Measurements from ENCODE around the gene MYDGF.

MYDGF gene

DNA sequence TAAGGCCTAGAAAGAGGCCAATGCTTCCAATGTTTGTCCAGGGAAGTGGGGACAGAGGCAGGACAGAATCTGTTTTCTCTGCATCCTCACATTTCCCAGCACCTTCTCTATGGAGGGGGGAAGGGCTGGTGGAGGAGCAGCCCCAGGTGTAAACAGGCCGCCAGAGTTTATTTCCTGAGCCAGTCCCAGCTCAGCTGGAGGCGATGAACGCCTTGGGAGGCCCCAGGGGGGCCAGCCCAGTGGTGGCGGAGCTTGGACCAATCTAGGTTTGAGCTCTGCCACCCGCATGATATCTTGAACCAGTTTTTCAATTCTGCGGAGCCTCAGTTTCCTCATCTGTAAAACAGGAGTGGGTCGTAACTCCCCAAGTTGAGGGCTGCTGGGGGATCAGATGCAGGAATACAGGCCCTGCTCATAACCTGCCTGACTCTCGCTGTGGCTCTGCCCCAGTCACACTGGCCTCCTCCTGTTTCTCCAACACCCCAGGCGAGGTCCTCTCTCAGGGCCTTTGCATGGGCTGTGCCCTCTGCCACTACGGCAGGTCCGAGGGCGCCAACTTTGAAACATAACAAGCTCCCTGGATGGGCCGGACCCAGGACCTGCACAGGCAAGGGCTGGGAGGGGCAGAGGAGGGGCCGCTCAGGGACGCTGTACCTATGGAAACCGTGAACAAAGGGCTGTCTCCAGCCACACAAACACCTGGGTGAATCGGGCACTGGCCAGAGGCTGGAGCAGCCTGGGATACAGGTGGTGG lies 29.7 kb downstream of the MYDGF start:
- no peak for DNase-seq

DNA sequence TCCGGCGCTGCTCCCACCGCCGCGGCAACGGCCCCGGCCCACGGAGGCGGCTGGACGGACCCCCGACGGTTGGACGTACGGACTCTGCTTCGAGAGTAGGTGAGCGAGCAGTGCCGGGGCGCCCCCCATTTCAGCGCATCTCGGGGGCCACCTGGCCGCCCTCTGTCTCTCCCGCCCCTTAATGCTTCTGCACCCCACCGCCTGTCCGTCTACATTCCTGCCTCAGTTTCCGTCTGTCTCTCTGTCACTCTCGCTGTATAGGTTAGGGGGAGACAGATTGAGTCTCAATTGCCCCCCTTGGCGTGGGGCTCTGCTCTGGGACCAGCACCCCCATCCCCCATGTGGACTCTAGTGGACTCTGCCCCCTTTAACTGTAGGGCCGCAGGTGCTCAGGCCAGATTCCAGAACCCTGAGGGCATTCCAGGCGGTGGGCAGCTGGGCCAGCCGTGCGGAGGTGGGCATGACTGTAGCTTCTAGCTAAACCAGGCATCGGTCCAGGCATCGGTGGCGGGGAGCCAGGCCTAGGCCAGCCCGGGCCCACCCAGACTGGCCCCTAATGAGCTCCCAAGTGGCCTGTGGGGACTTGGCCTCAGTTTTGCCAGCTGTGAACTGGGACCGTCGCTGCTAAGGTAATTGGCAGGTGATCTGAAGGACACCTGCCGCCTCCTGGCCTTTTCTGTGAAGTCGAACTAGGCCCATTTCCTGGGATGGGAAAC lies 30.5 kb downstream of the MYDGF start:
- DNase-seq: no peak

DNA sequence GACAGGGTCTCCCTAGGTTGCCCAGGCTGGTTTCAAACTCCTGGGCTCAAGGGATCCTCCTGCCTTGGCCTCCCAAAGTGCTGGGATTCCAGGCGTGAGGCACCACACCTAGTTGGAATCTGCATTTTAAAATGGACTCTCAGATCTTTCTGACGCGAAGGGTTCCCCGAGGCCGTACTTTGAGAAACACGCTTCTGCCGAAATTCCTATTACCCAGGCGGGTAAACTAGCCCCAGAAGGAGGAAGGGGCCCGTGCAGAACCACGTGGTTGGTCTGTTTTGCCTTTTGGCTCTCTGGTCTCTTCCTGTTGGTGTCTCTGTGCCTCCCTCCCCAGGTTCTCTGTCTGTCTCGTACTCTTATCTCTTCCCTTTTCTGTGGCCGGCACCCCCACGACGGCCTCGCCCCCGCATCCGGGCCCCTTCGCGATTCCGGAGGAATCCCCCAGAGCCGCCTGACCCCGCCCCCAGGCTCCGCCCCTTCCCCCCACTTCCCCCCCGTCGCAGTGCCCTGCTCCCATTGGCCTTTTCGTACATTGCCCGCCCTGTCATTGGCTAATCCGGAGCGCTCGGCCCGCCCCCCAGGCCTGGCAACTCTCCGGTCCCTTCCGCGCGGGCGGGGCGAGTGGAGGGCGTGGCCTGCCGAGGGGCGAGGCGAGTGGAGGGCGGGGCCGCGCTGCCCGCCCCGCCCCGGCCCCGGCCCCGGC lies 31.2 kb downstream of the MYDGF start, which contains the start of gene TNFAIP8L1:
TSS of gene TNFAIP8L1 (plus strand) at position 689 of the 703 bp plus-strand sequence. CDS start 12,354 bp downstream, outside the sequence.
- DNase-seq: peak; percentile 98

DNA sequence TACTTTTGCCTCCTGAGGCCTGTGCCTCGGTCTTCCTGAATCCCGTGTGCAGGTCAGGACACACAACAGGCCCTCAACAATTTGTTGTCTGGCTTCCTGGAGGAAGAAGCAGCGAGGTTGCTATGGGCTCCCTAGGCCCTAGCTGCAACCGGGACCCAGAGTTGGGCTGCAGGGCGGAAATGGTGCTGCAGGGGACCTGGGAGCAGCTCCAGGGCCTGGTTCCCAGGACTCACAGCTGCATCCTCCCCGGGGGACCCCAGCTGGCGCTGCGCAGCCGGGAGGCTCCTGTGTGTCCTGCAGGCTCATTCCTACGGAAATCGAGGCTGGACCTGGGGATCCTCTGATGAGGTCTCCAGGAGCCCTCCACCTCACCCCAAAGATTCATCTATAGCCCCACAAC lies 31.8 kb downstream of the MYDGF start:
- DNase-seq: no peak

DNA sequence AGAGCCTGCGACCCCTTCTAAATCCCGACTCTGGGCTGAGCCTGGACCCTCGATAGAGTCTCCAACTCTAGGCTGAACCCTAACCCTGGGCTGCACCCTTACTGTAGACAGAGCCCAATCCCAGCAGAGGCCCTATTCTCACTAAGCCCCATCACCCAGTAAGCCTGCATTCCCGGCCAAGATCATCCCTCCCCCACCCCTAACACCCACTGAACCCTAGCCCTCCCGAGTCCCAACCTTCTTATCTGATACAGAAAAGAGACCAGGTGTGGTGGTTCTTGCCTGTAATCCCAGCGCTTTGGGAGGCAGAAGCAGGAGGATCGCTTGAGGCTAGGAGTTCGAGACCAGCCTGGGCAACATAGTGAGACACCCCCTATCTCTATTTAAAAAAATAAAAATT lies 33.4 kb downstream of the MYDGF start:
- DNase-seq: no peak

DNA sequence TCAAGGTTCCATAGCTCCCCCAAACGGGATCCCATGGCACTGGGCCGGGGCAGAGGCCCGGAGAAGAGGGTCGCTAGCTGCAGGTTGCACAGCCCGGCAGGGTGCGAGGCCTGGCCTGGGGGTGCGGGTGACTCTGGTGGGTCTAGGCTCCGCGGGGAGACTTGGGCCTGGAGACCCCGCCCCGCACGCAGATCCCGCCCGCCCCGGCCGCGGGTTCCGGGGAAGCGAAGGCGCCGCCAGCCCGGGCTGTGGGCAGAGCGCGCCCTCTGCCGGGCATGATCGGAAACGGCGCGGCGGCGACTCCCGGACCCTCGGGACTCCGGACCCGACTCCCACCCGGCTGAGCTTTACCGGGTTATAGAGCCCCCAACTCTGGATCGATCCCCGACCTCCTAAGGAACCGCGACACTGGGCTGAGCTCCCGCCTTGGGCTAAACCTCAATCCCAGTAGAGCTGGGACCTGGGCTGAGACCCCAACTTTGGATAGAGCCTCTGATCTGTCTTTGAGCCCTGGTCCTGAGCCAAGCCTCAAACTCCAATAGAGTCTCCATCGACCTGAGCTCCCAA lies 33.9 kb downstream of the MYDGF start:
- peak; percentile 61 for DNase-seq

DNA sequence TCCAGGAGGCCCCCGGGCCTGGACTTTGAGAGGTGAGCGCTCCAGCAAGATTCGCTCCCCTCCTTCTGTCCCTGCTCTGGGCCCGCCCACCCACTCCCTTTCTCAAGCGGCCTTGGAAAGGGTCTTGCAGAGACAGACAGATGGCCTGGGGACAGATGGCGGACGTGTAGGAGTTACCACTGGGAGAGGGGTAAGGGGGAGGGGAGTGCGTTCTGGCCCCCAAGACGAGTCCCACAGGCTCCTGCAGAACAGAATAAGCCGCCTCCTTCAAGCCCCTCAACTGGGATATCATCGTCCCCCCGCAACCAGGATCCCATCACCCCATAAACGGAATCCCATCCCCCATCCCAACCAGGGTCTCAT lies 34.4 kb downstream of the MYDGF start:
- no peak for DNase-seq

DNA sequence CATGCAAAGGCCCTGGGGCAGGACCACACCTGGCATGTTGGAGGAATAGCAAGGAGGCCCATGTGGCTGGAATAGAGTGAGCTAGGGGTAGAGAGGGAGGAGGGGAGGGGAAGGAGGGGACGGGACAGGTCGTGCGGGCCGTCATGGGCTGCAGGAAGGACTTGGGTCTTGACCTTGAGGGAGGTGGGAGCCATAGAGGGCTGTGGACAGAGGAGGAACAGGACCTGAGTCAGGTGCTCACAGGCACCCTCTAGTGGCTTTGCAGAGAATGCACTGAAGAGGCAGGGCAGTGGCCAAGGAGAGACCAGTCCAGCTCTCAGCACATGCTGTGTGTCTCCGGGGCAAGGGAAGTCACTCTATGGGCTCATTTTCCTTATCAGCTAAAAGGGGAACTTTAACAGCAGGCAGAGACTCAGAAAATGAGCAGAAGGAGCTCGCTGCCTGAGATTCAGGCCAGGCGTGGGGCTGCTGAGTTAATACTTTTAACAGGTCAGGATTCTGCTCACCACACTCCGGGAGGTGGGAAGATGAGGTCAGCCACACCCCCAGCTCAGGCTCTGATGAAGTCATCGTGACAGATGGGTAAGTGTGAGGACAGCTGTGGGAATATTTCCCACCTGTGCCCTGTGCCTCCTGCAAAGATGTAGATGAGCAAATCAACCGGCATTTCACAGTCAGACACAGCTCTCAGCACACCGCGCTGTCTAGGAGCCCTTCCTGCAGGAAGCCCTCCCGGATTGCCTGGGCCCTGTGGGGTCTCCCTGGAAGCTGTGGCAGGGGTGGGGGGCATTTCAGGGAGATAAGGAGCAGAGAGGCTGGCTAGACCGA lies 36.8 kb downstream of the MYDGF start:
- no peak for DNase-seq

DNA sequence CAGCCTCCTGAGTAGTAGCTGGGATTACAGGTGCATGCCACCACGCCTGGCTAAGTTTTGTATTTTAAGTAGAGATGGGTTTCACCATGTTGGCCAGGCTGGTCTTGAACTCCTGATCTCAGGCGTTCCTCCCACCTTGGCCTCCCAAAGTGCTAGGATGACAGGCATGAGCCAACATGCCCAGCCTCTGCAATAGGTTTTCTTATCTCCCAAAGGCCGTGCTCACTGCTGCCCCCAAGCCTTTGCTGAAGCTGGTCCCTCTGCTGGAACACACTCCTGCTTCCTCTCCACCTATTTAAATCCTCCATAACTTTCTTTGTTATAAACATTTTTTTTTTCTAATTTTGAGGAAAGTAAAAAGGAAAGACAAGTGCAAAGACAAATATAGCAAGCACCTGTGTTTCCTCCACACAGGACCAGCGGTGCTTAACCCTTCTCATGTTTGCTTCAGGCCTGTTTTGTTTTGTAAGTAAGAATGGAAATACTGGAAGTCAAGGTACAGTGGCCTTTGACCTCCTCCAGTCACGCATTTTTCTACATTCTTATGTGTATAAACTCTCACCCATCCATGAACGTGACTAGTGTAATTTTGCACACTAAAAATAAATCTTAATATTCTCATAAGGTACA lies 45.3 kb downstream of the MYDGF start:
- no peak for DNase-seq

DNA sequence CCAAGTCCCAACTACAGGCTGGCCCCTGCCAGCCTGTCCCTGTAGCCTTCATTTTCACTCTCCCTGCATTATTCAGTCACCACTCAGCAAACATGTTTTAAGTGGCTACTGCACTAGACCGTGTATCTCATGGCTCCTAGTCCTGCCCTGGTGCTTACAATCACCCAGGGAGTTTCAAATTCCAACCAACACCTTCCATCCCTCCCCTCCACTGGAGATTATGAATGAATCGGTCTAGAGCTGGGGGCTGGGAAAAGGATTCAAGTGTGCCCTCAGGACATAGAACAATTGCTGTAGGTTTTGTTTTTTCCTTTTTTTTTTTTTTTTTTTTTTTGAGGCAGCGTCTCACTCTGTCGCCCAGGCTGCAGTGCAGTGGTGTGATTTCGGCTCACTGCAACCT lies 45.8 kb downstream of the MYDGF start:
- no peak for DNase-seq

DNA sequence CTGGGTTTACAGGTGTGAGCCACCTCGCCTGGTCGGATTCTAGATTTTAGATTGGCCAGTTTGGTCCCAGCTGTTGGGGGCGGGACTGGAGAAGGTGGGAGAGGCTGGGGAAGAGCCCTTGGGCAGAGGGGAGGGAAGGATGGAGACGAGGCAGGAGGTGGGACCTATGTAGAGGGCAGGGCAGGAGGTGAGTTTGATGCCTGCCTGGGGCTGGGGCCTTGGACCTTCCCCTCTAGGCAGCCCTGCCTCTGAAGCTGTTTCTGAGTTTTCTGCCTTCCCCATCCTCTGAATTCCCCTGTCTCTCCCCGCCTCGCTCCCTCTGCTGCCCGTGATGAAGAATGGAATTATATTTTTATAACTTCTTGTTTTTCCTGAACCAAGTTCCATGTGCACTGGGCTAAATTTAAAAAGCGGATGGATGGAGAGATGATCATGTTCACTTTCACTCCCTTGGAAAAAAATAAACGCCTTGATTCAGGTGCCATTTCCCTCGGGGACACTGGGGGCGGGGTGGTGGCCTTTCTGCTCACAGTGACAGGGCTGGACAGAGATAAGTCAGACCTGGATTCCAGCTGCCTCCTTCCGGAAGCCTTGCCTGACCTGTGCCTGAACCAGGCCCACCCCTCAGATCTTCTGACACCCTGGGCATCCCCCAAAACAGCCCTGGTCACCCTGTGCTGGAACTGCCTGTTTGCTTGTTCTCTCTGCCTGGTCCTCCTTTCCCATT lies 47.3 kb downstream of the MYDGF start:
- no peak for DNase-seq

DNA sequence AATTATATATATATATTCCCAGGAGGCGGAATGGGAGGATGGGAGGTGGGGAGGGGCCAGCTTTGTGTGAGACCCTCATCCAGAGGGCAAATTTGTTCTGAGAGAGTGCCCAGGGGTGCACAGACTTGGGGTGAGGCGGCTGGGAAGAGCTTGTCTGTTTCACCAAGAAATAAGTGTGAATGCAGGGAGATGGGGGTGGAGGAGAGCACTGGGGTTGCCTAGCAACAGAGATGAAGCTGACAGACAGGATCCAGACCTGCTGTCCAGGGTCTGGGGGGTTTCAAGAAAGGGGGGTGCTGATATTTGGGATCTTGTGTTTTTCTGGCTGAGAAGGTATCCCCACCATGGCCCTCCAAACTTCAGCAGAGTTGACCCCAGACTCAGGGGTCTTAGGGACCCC lies 49.5 kb downstream of the MYDGF start:
- no peak for DNase-seq

DNA sequence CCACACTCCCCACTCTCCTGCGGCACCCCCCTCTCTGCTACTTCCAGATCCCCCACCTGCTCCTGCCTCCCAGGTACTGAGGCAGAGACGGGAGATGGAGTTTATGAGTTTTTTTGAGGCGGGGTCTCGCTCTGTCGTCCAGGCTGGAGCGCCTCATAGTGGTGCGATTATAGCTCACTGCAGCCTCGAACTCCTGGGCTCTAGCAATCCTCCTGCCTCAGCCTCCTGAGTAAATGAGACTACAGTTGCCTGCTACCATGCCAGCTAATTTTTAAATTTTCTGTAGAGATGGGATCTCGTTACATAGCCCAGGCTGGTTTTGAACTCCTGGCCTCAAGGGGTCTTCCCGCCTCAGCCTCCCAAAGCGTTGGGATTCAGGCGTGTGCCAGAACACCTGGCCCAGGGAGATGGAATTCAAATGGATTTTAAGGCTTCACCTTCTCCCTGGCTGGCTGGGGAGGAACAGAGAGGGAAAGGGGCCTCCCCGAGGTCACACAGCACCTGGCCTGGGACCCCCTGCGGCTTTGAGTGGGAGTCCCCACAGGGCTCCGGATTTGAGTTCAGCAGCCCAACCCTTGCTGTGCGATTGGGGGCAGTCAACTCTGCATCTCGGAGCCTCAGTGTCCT lies 50.4 kb downstream of the MYDGF start:
- no peak for DNase-seq

DNA sequence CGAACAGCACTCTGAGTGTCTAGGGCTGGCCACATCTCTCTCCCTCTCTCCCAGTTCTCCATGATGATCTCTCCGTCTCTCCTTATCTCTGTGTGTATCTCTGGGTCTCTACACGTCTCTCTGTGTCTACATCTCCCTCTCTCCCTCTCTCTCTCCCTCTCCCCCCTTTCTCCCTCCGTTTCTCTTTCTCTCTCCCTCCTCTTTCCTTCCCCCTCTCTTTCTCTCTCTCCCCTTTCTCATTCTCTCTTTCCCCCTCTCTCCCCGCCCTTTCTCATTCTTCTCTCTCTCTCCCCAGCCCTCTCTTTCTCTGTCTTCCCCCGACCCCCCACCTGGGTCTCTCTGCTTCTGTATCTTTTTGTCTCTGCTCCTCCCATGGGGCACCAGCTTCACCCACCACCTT lies 52.1 kb downstream of the MYDGF start:
- DNase-seq: no peak

DNA sequence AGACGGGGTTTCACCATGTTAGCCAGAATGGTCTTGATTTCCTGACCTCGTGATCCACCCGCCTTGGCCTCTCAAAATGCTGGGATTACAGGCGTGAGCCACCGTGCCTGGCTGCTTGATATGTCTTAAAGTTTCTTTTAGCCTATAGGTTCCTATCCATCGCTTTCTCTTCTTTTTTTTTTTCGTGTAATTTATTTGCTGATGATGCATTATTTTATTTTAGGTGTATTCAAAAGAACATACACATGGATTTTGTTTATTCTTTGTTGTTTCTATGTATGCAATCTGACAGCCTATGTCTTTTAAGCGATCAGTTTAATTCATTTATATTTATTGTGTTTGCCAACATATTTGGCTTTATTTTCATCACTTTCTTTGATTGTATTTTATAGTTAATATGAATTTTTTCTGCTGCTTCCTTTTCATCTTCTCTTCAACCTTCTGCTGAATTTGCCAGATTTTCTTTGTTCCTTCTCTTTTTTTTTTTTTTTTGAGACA lies 56.8 kb downstream of the MYDGF start:
- no peak for DNase-seq

DNA sequence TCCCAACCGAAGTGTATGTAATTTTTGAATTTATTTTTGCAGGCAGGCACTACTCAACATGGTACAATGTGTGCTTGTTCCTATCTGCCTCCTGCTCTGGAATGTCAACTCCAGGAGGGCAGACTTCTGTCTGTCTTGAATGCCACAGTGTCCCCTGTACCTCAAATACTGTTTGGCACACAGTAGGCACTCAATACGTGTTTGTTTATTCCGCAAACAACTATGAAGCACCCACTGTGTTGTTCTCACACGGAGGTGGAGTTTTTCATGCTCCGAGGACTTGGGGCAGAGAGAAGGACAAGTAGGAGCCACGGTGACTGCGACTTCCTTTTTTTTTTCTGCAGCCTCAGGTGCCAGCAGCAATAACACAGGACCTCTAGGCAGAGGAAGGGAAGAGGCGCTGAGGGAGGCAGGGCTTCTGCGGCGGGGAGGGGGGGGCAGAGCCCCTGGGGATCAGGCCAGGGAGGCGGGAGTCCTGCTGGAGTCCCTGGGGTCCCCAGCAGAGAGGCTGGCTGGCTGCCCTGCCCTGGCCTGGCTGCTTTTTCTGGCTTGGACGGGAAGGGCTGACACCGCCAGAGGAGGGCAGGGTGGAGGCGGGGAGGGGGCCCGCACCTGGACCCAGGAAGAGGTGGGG lies 60.1 kb downstream of the MYDGF start:
- no peak for DNase-seq

All from activated CD4-positive, alpha-beta T cell treated with anti-CD3 and anti-CD28 coated beads for 1 hour (primary cell).